Myometrial cell (primary cell): ENCODE results near the gene NOPCHAP1. TPM values are rescaled to one million over a fixed set of nuclear protein-coding genes. Genes with fewer than 3 reads are reported as not detected.

Source experiments
- total RNA-seq: library from RNA; depleted of rRNA; stranded (reverse); fragments of >200 nt; gene quantifications from 2 replicates; pipeline ENCODE4 v1.2.3, GENCODE V29; 2015

The NOPCHAP1 gene
- total RNA-seq: 4.3 and 5.7 TPM in 2 replicates

GRCh38 chr12:104986022-104986941 is at the start of gene NOPCHAP1:
NOPCHAP1 (plus strand) TSS chr12:104986316; CDS start chr12:104986353, 37 bp downstream.

GRCh38 chr12:104958001-104958804 is 27.9 kb upstream of the NOPCHAP1 start, which contains the start of gene SLC41A2:
SLC41A2 (minus strand) TSS chr12:104958290; CDS start chr12:104928527, 29,763 bp downstream.

Other genes with a start within 250 kb of the NOPCHAP1 start
- gene SLC41A2, start 28.0 kb upstream of the NOPCHAP1 start, total RNA-seq: 4.0 and 10.3 TPM in 2 replicates
- 80.8 and 105 TPM in 2 replicates for gene ALDH1L2, start 98.1 kb downstream of the NOPCHAP1 start, total RNA-seq
- 35.7 and 44.8 TPM in 2 replicates for gene WASHC4, start 121.4 kb downstream of the NOPCHAP1 start, total RNA-seq
- gene APPL2, start 249.9 kb downstream of the NOPCHAP1 start, total RNA-seq: 36.9 and 44.8 TPM in 2 replicates